HT1080 (cell line): ENCODE results near the gene RAET1G. TPM values are rescaled to one million over a fixed set of nuclear protein-coding genes. Genes with fewer than 3 reads are reported as not detected.
"Not testable (repeated sequence)": the region's sequence is repeated elsewhere in the genome, so short reads cannot be mapped to it uniquely, and the experiment has no call there.

Experiments
- DNase-seq: peaks from one replicate; pipeline ENCODE4 v3.0.0-alpha.2; 2015; ENCODE audit warnings: low read depth
- total RNA-seq: library from RNA; depleted of rRNA; stranded (reverse); fragments of >200 nt; shearing (Covaris generic); gene quantifications from 2 replicates; pipeline ENCODE4 v1.2.3, GENCODE V29; 2014

RAET1G gene
- total RNA-seq, 1 experiment from 2014 or later = 2.4 TPM

DNA sequence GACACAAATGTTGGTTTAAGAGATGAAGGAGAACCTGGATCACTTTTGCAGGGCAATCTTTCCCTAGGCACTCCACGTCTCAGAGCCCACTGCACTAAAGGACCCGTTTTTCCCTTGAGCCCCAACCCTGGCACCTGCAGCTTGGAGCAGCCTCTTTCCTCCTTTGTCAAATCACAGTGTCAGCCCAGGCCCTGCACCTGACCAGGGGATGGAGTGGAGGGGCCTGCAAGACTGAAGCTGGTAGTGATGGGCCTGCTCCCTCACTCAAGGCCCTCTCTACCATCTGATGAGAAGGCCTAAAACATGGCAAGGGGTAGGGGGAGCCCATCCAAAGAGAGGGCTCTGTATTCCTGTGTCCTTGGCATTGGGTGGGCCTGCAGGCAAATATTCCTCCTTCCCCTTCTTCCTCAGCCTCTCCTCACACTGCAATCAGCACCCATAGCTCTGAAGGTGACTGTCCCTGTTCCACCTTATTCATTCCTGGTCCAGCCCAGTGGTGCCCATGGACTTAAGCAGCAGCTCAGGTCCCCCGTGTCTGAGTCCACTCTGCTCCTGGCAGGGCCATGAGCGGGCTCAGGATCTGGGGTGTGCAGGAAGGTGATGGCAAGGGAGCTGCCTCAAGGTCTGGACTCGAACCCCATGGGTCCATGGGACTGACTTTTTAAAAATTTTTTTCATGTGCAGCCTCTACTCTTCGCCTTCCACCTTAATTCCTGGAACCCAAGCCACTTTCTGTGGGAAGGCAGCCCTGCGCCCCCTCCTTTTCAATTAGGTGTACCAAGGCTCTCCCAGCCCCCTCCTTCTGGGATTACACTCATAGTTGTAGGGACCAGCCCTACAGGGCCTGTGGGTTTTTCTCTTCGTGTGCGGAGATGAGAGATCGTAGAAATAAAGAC lies 6.7 kb downstream of the RAET1G start:
- no peak for DNase-seq

DNA sequence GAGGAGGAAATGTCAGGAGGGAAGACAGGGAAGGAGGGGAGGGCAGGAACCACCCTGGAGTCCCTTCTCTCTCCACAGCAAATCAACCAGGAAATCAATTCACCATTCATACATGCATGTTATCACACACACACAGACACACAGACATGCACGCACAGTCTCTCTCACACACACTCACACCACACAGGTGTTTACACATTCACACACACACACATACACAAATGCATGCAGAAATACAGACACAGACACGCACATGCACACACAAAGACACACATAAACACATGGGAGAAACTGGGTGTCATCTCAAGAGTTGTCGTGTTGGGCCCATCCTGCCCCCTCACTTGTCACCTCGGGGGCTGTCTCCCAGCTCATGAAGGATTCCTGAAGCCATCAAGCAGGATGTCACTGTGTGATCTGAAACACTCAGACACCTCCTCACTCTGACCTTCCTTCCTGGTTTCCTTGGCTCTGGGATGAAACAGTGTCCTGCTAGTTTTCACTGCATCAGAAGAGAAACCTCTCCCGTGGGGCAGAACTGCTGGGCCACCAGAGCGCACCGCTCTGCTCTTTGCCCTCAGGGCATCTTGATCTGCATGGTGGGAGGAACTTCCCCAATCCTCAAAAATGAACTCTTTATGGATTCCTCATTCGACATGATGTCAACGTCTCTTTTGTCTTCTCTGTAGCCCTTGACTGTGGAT lies 9.2 kb downstream of the RAET1G start:
- DNase-seq = peak; percentile 20

DNA sequence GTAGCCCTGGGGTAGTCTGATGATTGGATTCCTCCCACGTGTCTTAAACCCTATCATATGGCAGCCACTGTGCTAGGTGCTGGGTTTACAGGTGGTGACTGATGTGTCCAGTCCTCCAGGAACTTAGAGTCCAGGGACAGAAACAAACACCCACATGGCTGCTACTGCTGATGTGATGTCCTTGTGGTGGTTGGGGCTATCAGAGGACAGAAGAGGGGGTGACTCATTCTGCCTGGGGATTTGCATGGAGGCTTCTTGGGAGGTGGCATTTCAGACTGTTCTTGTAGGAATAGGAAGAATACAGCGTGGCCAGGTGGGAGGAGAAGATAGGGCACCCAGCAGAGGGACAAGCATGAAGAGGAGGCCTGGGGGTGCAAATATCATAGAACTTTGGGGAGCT lies 9.8 kb downstream of the RAET1G start:
- peak; percentile 39 for DNase-seq

DNA sequence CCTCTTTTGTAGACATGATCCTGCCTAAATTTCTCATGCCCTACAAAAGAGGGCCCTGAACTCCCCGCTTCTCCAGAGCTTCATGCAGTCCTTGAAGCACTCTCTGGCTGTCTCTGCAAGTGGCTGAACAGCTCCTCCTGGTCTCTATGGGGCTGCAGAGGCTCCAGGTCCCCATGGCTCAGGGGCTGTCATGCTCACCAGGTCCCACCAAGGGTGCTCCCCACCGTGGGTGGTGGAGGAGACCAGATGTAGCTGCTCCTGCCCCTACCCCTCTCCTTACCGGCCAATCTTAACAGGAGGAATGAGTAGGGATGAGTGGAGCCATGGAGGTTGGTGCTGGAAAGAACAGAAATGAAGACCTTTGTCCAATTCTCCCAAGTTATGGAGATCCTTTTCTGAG lies 10.2 kb downstream of the RAET1G start:
- not testable (repeated sequence) for DNase-seq

DNA sequence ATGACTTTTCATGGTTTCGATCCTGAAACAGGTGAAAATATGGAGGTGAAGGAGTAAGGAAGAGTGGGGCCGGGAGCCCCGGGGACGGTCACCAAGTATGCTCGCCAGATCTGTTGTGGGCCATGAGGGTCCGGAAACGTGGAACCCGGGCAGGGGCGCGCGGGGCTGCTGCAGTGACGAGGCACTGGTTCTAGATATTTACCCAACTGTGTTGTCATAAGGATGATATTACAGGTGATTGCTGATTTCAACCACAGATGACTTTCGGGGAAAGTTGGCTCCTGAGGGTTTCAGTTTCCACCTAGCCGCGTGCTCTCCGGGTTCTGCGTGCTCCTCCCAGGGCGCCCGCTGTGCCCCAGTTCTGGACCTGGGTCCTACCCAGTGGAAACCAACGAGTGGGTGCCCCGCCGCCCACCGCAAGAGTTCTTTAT lies 12.2 kb downstream of the RAET1G start:
- no peak for DNase-seq

DNA sequence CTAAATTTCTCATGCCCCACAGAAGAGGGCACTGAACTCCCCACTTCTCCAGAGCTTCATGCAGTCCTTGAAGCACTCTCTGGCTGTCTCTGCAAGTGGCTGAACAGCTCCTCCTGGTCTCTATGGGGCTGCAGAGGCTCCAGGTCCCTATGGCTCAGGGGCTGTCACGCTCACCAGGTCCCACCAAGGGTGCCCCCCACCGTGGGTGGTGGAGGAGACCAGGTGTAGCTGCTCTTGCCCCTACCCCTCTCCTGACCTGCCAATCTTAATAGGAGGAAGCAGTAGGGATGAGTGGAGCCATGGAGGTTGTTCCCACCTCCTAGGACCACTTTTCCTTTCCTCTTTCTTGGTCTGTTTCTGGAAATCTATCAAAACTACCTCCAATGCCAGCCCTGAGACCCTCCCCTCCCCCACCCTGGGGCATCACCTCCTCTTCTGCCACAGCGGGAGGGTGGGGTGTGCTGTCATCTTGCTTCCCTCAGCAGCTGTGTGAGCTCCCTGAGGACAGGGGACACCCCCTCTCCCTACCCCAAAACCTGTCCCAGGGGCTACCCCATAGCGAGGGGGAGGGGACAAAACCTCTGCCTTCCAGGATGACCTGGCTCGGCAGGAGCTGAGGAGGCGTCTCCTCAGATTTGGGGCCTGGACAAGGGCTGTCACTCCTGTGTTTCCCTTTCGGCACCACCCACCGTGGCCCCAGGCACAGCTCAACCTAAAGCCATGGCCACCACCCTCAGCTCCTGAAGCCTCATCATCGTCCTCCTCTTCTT lies 13.0 kb downstream of the RAET1G start:
- no peak for DNase-seq

DNA sequence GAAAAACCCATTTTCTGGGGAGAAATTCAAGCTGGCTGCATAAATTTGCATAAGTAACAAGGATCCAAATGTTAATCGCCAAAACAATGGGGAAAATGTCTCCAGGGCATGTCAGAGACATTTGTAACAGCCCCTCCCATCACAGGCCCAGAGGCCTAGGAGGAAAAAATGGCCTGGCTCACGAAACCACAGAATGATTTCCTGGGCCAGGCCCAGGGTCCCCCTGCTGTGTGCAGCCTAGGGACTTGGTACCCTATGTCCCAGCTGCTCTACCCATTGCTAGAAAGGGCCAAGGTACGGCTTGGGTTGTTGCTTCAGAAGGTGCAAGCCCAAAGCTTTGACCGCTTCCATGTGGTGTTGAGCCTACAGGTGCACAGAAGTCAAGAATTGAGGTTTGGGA lies 14.4 kb downstream of the RAET1G start:
- DNase-seq = not testable (repeated sequence)

DNA sequence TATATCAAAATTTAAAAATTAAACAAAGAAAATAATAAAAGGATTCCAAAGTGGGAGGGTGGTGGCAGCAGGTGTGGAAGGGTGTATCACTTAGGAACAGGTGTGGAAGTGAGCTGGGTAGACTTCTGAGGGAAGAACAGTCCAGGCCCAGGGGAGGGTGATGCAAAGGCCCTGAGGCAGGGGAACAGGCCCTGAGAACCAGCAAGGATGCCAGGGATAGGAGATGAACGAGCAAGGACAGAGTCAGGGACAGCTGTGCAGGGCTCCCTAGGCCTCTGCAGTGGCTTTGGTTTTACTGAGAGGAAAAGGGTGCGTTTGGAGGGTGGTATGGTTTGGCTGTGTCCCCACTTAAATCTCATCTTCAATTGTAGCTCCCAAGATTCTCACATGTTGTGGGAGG lies 15.6 kb downstream of the RAET1G start:
- DNase-seq = no peak

DNA sequence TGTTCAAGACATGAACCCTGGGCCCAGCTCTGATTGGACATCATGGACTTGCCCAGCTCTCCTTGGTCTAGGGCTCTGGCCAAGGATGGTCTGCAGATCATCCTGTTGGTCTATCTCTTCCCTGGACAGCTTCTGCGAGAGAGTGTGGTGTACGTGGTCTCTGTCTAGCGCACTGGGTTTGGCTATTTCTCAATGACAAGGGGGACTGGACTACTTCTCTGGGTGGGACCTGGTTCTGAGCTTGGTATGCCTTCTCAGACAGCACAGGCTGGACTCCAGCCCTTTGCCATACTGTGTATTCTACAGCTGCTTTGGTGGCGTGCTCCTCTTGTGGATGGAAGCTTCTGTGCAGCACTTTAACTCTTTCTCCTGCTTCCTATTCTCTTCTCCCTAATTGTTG lies 16.5 kb downstream of the RAET1G start:
- no peak for DNase-seq

DNA sequence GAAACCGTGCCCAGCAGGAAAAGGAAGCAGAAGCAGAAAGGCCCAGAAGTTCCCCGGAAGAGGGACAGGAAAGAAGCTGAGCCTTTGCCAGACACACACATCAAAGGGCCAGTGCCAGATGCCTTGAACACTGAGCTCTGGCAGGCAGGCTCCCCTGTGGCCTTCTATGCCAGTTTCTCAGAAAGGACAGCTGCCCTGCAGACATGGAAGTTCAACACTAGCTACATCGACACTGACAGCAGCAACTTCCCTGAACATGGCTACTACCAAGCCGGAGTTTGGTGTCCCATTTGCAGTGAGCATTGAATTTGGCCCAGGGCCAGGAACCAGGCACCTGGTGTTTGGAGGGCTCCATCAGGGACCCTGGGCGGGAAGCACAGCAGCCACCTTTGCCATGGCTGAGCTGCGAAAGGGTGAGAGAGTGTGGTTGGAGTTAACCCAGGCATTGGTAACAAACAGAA lies 17.0 kb downstream of the RAET1G start:
- DNase-seq = no peak

DNA sequence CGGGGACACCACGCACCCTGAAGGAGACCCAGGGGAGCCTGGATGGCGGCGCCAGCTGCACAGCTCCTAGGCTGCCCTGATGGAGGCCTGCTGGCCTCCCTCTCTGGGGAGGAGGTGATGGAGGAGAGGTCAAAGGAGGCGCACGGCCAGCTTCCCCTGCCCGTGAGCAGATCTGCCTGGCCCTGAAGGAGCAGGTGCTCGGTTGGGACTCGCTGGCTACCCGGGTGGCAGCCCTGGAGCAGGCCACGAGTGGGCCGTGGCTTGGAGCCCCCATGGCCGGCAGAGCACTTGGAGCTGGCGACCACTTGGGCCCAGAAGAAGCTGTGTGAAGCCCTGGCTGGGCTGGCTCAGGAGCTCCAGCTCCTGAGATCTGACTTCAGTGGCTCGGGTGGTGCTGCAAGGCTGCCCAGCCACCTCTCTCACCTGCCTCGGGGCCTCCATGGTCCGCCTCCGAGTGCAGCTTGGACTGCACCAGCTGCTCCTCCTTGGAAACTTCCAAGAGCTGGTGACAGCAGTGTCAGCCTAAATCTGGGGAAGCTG lies 17.5 kb downstream of the RAET1G start:
- DNase-seq = no peak

DNA sequence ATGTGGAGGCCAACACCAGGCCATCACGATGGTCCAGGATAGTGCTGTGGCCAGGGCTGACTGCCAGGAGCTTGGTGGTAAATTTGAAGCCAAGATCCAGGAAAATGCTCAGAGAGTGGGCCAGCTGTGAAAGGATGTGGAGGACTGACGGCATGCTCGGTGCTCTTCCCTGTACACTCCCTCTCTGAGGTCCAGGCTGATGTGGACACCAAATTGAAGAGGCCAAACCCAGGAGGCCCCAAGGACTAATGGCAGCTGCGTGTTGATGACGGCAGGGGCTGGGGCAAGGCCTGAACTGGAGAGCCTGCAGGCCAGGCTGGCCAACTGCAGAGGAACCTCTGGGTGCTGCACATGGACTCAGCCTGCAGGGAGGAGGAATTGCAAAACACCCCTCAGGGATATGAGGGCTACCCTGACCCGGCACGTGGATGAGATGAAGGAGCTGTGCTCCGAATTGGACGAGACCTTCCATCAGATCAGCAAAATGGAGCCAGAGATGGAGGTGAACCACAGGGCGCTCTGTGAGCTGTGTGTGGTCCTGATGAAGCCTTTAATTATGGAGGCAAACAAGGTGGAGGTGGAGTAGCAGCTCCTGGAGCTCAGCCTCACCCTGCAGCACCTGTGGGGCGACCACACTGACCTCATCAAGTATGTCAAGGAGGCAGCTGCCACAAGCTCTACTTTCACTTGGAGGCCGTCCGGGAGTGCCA lies 18.1 kb downstream of the RAET1G start:
- DNase-seq = no peak

DNA sequence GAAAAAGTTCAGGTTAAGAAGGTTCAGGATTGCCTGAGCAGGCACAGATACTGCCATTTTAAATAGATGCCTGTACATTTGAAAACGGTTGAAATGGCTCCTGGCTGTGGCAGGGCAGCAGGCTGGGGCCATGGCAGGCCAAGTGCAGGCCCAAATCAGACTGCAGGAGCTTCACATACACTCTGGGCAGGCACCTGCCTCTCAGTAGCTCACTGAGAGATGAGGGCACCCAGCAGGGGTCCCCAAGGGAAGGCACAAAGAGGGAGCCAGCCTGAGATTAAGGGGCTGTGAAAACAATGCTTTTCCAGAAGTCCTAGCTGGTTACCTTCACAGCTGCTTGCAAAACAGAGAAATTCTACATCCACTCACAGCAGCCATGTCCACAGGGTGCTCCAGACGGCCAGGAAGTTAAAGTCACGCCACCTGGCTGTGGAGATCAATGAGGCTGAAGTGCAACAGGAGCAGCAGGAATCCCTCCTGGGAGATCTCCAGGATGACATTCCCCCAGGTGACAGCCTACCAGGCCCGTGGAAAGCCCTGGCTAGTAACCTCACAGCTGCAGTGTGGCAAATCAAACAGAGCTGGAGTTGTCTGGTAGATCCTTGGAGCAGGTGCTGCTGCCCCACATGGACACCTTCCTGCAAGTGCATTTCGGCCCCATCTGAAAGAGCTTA lies 18.8 kb downstream of the RAET1G start:
- no peak for DNase-seq

DNA sequence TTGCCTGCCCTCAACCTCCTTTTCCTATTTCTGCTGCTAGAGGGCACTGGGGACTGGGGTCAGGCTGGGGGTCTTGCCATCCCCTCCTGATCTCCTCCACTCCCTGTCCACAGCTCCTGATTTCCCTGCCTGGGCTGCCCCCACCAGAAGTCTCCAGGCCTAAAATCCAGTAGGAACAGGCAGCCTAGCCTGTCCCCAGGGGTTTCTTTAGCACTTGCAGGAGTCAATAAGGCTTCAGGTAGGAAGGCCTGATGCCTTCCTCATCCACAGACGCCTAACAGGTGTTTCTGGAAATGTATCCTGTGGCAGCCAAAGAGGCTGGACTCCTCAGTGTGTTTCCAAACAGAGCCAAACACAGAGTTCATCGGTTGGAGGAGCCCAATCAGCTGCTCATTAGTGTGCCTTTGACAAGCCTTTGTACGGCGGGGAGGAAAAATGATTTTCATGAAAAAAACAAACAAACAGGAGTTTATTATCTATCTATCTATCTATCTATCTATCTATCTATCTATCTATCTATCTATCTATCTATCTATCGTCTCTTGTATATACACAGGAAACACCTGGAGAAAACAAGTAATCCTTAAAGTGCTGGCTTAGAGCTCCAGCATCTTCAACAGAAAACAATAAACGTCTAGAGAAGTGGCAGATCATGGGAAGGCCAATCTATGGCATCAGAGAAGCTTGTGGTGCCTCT lies 21.3 kb downstream of the RAET1G start:
- DNase-seq = no peak

DNA sequence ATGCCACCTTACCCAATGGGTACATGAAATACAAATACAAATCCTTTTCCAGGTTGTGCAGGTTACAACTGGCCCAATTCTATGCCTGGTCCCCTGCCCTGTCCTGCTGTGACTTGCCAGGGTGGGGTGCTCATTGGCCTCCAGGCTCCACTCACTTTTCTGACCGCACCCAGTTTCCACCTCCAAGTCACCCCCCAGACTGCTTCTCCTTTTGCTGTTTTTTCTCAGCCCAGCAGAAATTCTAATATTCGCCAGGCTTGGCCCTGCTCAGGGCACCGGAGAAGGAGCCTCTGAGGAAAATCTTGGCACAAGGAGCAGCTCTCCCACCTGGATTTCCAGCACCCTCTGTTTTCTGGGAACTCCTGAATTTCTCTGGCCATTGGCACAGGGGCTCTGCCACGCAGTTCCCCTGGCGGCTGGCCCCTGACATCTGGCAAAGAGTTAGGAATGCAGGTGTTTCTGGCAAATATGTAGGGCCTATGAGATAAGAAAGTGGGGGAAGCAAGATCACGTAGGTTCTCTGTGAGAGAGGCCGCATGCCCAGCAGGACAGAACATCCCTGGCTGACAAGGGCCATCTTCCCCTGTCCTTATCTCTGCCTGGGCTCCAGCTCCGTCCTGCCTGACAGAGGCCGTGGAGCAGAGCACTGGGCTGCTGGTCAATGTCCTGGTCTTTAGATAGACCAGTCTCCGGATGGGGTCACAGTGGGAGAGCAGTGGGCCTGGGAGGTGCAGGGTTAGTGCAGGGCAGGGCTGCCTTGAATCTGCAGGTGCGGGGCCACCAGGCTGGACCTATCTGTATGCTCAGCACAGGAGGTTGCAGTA lies 22.1 kb downstream of the RAET1G start:
- DNase-seq = no peak

DNA sequence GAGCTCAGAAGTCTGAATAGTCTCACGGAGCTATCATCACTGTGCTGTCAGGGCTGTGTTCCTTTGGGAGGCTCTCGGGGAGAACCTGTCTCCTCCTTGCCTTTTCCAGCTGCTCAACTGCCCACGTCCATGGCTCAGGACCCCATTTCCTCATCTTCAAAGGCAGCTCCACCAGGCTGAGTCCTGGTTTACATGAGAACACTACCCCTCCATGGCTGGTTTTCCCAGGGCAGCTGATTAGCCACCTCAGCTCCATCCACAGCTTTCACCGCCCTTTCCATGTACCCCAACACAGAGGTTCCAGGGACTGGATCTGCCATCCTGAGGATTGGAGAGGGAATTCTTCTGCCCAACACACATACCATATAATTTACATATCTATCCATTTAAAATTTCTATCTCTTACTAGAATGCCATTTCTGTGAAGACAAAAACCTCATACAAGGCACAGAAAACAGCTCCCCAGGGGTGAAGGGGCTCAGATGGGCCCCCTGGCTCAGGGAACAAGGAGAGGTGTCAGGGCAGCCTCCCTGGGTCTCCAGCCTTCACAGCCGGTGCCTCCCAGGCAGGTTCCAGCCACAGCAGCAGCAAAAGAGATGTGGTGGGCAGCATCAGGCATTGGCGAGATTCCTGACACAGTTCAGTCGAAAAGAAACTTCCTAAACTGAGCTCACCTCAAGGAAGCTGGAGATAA lies 22.8 kb downstream of the RAET1G start:
- DNase-seq = no peak

DNA sequence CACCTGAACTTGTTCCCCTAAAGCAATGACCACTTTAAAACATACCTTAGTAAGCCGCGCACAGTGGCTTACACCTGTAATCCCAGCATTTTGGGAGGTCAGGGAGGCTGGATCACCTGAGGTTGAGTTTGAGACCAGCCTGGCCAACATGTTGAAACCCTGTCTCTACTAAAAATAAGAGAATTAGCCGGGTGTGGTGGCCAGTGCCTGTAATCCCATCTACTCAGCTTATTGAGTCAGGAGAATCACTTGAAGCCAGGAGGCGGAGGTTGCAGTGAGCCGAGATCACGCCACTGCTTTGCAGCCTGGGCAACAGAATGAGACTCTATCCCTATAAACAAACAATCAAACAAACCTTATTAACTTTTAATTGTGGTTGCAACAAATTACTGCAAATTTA lies 23.4 kb downstream of the RAET1G start:
- DNase-seq = no peak

DNA sequence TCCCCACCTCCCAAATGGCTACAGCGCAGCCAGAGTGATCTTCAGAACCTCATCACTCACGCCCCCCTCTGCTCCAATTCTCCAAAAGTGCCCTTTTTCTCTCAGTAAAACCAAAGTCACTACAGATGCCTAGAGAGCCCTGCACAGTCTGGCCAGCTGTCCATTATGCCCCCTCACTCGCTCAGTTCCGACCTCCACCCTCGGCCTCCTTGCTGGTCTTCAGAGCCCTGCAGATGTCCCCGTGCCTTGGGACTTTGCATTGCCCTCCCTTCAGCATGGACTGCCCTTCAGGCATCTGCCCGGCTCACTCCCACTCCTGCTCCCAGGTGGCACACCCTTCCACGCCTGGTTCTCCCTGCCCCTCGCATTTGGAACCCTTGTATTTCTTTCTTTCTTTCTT lies 24.0 kb downstream of the RAET1G start:
- DNase-seq = no peak
